ENCODE measurements around the gene DNAH8.

The DNAH8 gene

DNA sequence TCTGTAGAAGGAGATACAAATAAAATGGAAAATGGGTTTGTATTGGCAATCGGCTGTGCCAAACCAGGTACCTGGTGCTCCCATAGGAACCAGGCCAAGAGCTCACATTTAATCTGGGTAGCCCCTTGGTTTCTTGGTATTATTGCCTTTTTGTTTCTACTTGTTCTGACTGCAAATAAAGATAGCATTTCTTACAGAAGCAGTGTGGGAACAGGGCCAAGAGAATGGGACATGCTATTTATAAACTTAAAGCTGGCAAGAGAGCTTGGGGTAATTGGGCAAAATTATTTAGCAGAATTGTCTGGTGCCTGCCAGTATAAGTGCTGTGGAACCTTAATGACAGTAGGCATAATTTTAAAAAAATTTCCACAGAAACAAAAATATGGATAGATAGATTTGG is 219.9 kb downstream of the DNAH8 start:
- no peak overlapping the region for H3K4me3 ChIP-seq (ENCODE audit: low read length)
- H3K9ac ChIP-seq (ENCODE audit: low read length), result no peak overlapping the region
- H3K27me3 ChIP-seq (ENCODE audit: control insufficient read depth, insufficient read depth, low read length), result no peaks in the 10 kb centered on the region
- no peaks in the 10 kb centered on the region for H3K9me3 ChIP-seq (ENCODE audit: control insufficient read depth, low read length)
- H3K36me3 ChIP-seq (ENCODE audit: control insufficient read depth, insufficient read depth, low read length), result no peaks in the 10 kb centered on the region
- no peaks in the 10 kb centered on the region for H3K4me1 ChIP-seq (ENCODE audit: control insufficient read depth, insufficient read depth, low read length)

DNA sequence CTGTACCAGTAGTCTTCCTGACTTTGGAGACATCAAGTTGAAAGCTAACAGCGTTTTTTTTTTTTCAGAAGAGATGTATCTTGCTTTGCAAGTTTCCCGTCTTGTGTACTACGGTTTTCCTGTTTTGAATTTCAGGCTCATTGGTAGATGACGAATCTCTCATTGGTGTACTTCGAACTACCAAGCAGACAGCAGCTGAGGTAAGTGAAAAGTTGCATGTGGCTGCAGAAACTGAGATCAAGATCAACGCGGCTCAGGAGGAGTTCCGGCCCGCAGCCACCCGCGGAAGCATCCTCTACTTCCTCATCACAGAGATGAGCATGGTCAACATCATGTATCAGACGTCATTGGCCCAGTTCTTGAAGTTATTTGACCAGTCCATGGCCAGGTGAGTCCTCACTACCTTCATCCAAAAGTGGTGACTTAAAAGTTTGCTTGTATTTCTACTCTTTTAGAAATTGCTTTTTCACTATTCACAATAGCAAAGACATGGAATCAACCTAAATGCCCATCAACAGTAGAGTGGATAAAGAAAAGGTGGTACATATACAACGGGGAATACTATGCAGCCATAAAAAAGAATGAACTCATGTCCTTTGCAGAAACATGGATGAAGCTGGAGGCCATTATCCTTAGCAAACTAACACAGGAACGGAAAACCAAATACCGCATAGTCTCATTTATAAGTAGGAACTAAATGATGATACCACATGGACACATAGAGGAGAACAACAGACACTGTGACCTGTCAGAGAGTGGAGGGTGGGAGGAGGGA is 222.9 kb downstream of the DNAH8 start:
- no peak overlapping the region for H3K9ac ChIP-seq (ENCODE audit: low read length)
- H3K36me3 ChIP-seq (ENCODE audit: control insufficient read depth, insufficient read depth, low read length), result no peaks in the 10 kb centered on the region
- H3K4me1 ChIP-seq (ENCODE audit: control insufficient read depth, insufficient read depth, low read length), result no peaks in the 10 kb centered on the region
- H3K27me3 ChIP-seq (ENCODE audit: control insufficient read depth, insufficient read depth, low read length), result no peaks in the 10 kb centered on the region
- no peak overlapping the region for H3K4me3 ChIP-seq (ENCODE audit: low read length)
- no peaks in the 10 kb centered on the region for H3K9me3 ChIP-seq (ENCODE audit: control insufficient read depth, low read length)

DNA sequence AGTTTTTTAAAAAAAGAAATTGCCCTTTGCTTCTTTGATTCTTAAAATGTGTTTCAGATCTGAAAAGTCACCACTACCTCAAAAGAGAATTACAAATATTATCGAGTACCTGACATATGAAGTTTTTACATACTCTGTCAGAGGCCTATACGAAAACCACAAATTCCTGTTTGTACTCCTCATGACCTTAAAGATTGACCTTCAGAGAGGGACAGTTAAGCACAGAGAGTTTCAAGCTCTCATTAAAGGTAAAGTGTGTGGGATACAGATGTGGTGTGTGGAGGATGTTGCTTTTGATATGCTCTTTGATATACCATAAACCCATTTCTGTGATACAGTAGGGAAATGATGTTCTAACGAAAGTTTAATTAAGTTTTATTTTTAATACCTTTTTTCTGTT is 223.6 kb downstream of the DNAH8 start:
- Histone ChIP-seq H3K9me3 (ENCODE audit: control insufficient read depth, low read length) (no peaks in the 10 kb centered on the region), H3K4me3 (ENCODE audit: low read length) (no peak overlapping the region), H3K9ac (ENCODE audit: low read length) (no peak overlapping the region), H3K27me3 (ENCODE audit: control insufficient read depth, insufficient read depth, low read length) (no peaks in the 10 kb centered on the region), H3K4me1 (ENCODE audit: control insufficient read depth, insufficient read depth, low read length) (no peaks in the 10 kb centered on the region), H3K36me3 (ENCODE audit: control insufficient read depth, insufficient read depth, low read length) (no peaks in the 10 kb centered on the region)

DNA sequence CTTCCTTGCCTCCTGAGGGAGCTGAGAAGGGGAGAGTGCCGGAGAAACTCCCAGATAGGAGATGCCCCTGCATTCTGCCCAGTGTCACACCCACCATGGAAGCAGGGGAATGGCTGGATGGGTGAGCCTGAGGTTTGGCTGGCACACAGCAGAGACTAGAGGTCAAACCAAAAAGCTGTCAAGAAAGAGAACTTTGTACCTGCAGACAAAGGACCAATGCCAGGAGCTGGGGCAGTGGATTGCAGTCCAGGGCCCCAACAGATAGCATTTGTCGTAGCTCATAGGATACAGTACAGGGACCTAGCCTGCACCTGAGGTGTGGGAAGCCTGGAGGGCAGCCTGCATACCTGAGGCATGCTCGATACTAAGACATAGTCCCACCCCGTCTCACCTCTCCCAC is 227.3 kb downstream of the DNAH8 start:
- no peaks in the 10 kb centered on the region for H3K4me1 ChIP-seq (ENCODE audit: control insufficient read depth, insufficient read depth, low read length)
- H3K4me3 ChIP-seq (ENCODE audit: low read length), result no peak overlapping the region
- H3K36me3 ChIP-seq (ENCODE audit: control insufficient read depth, insufficient read depth, low read length), result no peaks in the 10 kb centered on the region
- no peaks in the 10 kb centered on the region for H3K9me3 ChIP-seq (ENCODE audit: control insufficient read depth, low read length)
- H3K27me3 ChIP-seq (ENCODE audit: control insufficient read depth, insufficient read depth, low read length), result no peaks in the 10 kb centered on the region
- H3K9ac ChIP-seq (ENCODE audit: low read length), result no peak overlapping the region

DNA sequence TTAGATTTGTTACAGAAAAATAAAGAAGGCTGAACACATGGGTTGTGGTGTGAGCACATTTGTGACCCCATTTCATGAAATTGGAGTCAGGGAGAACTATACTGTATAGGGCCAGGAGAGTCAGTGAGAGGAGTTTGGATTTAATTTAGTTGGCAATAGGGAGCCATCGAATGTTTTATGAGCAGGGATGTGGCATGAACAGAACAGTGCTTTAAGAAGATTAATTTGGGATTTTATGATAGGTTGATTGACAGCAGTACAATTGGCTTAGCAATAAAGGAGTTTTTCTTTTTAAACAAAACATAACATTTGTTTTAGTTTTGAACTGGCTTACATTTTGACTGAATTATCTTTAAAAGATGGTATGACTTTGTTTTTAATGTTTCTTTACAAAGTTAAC is 227.9 kb downstream of the DNAH8 start:
- H3K27me3 ChIP-seq (ENCODE audit: control insufficient read depth, insufficient read depth, low read length), result no peaks in the 10 kb centered on the region
- H3K36me3 ChIP-seq (ENCODE audit: control insufficient read depth, insufficient read depth, low read length), result no peaks in the 10 kb centered on the region
- H3K4me3 ChIP-seq (ENCODE audit: low read length), result no peak overlapping the region
- no peak overlapping the region for H3K9ac ChIP-seq (ENCODE audit: low read length)
- H3K4me1 ChIP-seq (ENCODE audit: control insufficient read depth, insufficient read depth, low read length), result no peaks in the 10 kb centered on the region
- no peaks in the 10 kb centered on the region for H3K9me3 ChIP-seq (ENCODE audit: control insufficient read depth, low read length)

DNA sequence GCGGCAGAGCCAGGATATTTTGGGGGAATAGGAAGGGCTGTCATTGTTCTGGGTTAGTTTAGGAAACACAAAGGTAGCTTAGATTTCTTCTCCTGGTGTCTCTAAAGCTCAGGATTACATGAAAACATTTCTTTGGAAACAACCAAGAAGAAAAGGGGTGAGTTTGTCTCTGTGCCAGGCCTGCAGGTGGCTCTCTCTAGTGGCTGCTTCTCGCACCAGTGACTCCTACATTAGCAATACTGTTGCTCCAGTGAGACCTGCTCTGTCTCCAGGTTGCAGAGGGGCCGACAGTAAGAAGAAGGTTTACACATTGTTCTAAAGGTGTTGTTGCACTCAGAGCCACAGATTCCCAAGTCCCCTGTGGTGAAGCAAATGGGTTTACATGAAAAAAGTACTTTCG is 228.9 kb downstream of the DNAH8 start:
- Histone ChIP-seq H3K9me3 (ENCODE audit: control insufficient read depth, low read length) (no peaks in the 10 kb centered on the region), H3K27me3 (ENCODE audit: control insufficient read depth, insufficient read depth, low read length) (no peaks in the 10 kb centered on the region), H3K4me3 (ENCODE audit: low read length) (no peak overlapping the region), H3K36me3 (ENCODE audit: control insufficient read depth, insufficient read depth, low read length) (no peaks in the 10 kb centered on the region), H3K4me1 (ENCODE audit: control insufficient read depth, insufficient read depth, low read length) (no peaks in the 10 kb centered on the region), H3K9ac (ENCODE audit: low read length) (no peak overlapping the region)

DNA sequence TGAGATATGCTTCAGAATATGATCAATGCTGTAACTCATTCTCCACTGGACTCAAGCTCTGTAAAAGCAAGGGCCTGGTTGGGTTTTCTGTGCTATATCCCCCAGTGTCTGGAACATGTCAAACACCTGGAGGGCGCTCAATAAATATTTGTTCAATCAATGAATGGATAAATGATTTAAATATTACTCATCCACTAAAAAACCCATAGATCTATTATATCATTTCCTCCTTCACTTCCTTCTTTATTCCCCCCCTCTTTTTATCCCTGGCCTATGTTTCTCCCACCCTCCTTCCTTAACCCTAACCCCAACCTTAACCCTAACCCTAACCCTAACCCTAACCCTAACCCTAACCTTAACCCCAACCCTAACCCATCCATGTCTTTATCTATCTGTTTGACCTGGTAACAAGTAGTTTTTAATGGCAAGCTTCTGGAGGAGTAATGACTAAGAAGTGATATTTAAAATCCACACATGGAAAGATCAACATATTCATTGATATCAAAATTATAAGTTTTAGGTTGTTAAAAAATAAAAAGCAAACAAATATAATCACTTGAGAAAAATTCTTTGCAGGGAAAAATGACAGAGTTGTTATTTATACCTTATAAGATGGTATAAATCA is 229.7 kb downstream of the DNAH8 start:
- no peaks in the 10 kb centered on the region for H3K4me1 ChIP-seq (ENCODE audit: control insufficient read depth, insufficient read depth, low read length)
- H3K27me3 ChIP-seq (ENCODE audit: control insufficient read depth, insufficient read depth, low read length), result no peaks in the 10 kb centered on the region
- no peak overlapping the region for H3K4me3 ChIP-seq (ENCODE audit: low read length)
- H3K9ac ChIP-seq (ENCODE audit: low read length), result no peak overlapping the region
- no peaks in the 10 kb centered on the region for H3K36me3 ChIP-seq (ENCODE audit: control insufficient read depth, insufficient read depth, low read length)
- H3K9me3 ChIP-seq (ENCODE audit: control insufficient read depth, low read length), result no peaks in the 10 kb centered on the region

DNA sequence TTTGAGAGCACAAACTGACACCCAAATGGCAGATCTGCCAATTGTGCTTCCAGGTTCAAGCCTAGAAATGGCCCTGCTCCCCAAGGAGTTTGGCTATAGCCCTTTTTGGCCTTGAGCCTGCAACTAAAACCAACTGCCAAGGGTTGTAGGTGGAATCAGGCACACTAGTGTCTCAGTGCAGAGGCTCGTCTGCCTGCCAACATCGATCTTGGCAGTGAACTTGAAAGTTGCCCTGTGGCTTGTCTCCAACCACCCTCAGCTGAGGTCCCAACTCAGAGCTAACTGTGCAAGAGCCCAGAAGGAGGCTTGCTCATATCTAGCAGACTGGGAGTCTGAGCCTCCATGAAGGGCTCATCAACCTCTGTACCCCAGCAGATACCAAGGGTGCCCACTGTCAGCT is 240.8 kb downstream of the DNAH8 start:
- H3K27me3 ChIP-seq (ENCODE audit: control insufficient read depth, insufficient read depth, low read length), result peaks cover 7% of the 10 kb centered on the region
- no peaks in the 10 kb centered on the region for H3K9me3 ChIP-seq (ENCODE audit: control insufficient read depth, low read length)
- no peaks in the 10 kb centered on the region for H3K4me1 ChIP-seq (ENCODE audit: control insufficient read depth, insufficient read depth, low read length)
- H3K36me3 ChIP-seq (ENCODE audit: control insufficient read depth, insufficient read depth, low read length), result no peaks in the 10 kb centered on the region
- H3K9ac ChIP-seq (ENCODE audit: low read length), result no peak overlapping the region
- H3K4me3 ChIP-seq (ENCODE audit: low read length), result no peak overlapping the region

DNA sequence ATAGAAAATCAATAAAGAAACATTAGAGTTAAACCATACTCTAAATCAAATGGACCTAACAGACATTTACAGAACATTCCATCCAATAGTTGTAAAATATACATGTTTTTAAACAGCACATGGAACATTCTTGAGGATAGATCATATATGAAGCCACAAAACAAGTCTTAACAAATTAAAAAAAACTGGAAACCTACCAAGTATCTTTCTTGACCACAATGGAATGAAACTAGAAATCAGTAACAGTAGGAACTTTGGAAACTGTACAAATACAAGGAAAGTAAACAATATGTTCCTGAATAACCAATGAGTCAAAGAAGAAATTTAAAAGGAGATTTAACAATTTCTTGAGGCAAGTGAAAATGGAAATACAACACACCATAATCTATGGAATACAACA is 242.3 kb downstream of the DNAH8 start:
- Histone ChIP-seq H3K27me3 (ENCODE audit: control insufficient read depth, insufficient read depth, low read length) (peaks cover 7% of the 10 kb centered on the region), H3K4me1 (ENCODE audit: control insufficient read depth, insufficient read depth, low read length) (no peaks in the 10 kb centered on the region), H3K9ac (ENCODE audit: low read length) (no peak overlapping the region), H3K9me3 (ENCODE audit: control insufficient read depth, low read length) (no peaks in the 10 kb centered on the region), H3K4me3 (ENCODE audit: low read length) (no peak overlapping the region), H3K36me3 (ENCODE audit: control insufficient read depth, insufficient read depth, low read length) (no peaks in the 10 kb centered on the region)

DNA sequence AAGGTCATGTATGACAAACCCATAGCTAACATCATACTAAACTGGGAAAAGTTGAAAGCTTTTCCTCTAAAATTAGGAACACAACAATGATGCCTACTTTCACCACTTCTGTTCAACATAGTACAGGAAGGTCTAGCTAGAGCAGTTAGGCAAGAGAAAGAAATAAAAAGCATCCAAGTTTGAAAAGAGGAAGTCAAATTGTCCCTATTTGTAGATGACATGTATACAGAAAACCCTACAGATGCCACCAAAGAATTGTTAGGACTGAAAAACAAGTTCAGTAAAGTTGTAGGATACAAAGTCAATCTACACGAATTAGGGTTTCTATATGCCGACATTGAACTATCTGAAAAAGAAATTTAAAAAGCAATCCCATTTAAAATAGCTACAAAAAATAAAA is 244.0 kb downstream of the DNAH8 start:
- Histone ChIP-seq H3K36me3 (ENCODE audit: control insufficient read depth, insufficient read depth, low read length) (no peaks in the 10 kb centered on the region), H3K9me3 (ENCODE audit: control insufficient read depth, low read length) (no peaks in the 10 kb centered on the region), H3K9ac (ENCODE audit: low read length) (no peak overlapping the region), H3K4me1 (ENCODE audit: control insufficient read depth, insufficient read depth, low read length) (no peaks in the 10 kb centered on the region), H3K4me3 (ENCODE audit: low read length) (no peak overlapping the region), H3K27me3 (ENCODE audit: control insufficient read depth, insufficient read depth, low read length) (peaks cover 7% of the 10 kb centered on the region)

DNA sequence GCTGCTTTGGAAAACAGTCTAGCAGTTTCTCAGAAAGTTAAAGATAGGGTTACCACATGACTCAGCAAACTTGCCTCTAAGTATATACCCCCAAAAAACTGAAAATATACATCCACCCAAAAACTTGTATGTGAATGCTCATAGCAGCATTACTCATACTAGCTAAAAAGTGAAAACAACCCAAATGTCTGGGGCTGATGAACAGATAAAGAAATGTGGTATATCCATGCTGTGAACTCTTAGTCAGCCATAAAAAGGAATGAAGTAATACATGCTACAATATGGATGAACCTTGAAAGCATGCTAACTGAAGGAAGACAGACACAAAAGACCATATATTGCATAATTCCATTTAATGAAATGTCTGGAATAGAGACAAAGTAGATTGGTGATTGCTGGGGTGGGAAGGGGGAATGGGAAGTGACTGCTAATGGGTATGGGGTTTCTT is 253.6 kb downstream of the DNAH8 start:
- H3K4me1 ChIP-seq (ENCODE audit: control insufficient read depth, insufficient read depth, low read length), result no peaks in the 10 kb centered on the region
- H3K36me3 ChIP-seq (ENCODE audit: control insufficient read depth, insufficient read depth, low read length), result no peaks in the 10 kb centered on the region
- H3K9me3 ChIP-seq (ENCODE audit: control insufficient read depth, low read length), result no peaks in the 10 kb centered on the region
- H3K27me3 ChIP-seq (ENCODE audit: control insufficient read depth, insufficient read depth, low read length), result no peaks in the 10 kb centered on the region
- H3K4me3 ChIP-seq (ENCODE audit: low read length), result no peak overlapping the region
- H3K9ac ChIP-seq (ENCODE audit: low read length), result no peak overlapping the region

DNA sequence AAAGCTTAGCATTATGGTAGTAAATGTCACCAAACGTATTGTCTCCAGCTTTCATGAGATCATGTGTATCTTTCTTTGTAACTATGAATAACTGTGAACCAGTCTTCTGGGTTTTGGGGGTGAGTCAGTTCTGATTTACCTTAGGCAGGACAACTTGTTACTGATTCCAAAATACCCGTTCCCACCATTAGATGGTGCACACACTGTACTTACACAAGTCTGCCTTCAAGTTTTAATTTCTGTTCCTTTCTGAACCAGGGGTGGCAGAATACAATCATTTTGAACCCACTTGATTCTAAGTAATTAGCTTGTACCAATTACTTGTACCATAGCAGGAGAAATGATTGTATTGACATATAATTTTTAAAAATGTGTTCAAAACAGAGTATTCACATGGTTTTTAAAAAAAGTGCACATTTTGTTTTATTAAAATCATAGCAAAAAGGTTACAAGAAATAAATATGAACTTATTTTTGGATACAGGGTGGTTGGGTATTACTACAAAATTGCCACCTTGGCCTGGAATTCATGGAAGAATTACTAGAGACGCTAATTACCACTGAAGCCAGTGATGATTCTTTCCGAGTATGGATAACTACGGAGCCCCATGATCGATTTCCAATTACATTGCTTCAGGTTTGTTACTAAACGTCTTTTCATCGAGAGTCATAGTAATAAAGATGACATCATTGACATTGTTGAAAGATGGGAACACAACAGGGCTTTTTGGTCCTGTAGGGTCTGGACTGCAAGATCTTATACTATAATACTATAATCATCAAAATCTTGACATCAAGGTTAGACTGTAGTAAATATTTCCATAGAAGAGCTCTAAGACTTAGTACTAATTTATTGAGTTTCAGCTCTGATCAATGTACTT is 258.3 kb downstream of the DNAH8 start:
- no peak overlapping the region for H3K9ac ChIP-seq (ENCODE audit: low read length)
- H3K9me3 ChIP-seq (ENCODE audit: control insufficient read depth, low read length), result no peaks in the 10 kb centered on the region
- H3K36me3 ChIP-seq (ENCODE audit: control insufficient read depth, insufficient read depth, low read length), result no peaks in the 10 kb centered on the region

More for the DNA sequence above, 258.3 kb downstream of the DNAH8 start:
- H3K4me1 ChIP-seq (ENCODE audit: control insufficient read depth, insufficient read depth, low read length), result peaks cover 24% of the 10 kb centered on the region
- H3K4me3 ChIP-seq (ENCODE audit: low read length), result no peak overlapping the region
- H3K27me3 ChIP-seq (ENCODE audit: control insufficient read depth, insufficient read depth, low read length), result peaks cover 8% of the 10 kb centered on the region
